Lower lobe of right lung (tissue), 2 donors: ENCODE data around the gene SNAI1. TPM values are rescaled to one million over a fixed set of nuclear protein-coding genes. Genes with fewer than 3 reads are reported as not detected.

Source experiments
- ATAC-seq, 2 donors: fragments of 200-7000 bp; cut with Tn5 transposase; one replicate each; pipeline ENCODE4 v1.9.1; 2020 to 2022; ENCODE audit warnings: mild to moderate bottlenecking in 2 of 2, moderate library complexity in 2 of 2
- DNase-seq: peaks from one replicate; pipeline ENCODE4 v3.0.0-alpha.2; 2020
- H3K27ac ChIP-seq: fragments of 200-600 bp; one replicate; pipeline ENCODE4 v1.8.0; 2022
- H3K27me3 ChIP-seq: fragments of 200-600 bp; one replicate; pipeline ENCODE4 v1.8.0; 2022; ENCODE audit warnings: low read depth
- H3K36me3 ChIP-seq: fragments of 200-600 bp; one replicate; pipeline ENCODE4 v1.8.0; 2022; ENCODE audit warnings: mild to moderate bottlenecking
- H3K4me1 ChIP-seq: fragments of 200-600 bp; one replicate; pipeline ENCODE4 v1.8.0; 2022
- H3K4me3 ChIP-seq: fragments of 200-600 bp; one replicate; pipeline ENCODE4 v1.8.0; 2022; ENCODE audit warnings: mild to moderate bottlenecking
- H3K9me3 ChIP-seq: fragments of 200-600 bp; one replicate; pipeline ENCODE4 v1.8.0; 2022
- intact Hi-C: fragments of 100-400 bp; cut with DNase I; formaldehyde crosslinking; loops from one replicate; pipeline ENCODE4 v1.11.0; 2022
- total RNA-seq: library from RNA; stranded (reverse); fragmentation: NEBNext Ultra II Directional; extraction: Animal tissue kit (Norgen Biotek cat#: 25700); gene quantifications from one replicate; pipeline ENCODE4 v1.2.1, GENCODE V29; 2021
- TF ChIP-seq, protein P1 (sequence below): fragments of 200-600 bp; IDR thresholded peaks from one replicate; pipeline ENCODE4 v1.8.0; 2022; ENCODE audit warnings: antibody characterized with exemption, mild to moderate bottlenecking
- donor health status: DM: no; HTN: yes; CAD: no; lungs with severe emphysema.

The SNAI1 gene
- total RNA-seq, 1 donor from 2014 or later, result 1.9 TPM

DNA sequence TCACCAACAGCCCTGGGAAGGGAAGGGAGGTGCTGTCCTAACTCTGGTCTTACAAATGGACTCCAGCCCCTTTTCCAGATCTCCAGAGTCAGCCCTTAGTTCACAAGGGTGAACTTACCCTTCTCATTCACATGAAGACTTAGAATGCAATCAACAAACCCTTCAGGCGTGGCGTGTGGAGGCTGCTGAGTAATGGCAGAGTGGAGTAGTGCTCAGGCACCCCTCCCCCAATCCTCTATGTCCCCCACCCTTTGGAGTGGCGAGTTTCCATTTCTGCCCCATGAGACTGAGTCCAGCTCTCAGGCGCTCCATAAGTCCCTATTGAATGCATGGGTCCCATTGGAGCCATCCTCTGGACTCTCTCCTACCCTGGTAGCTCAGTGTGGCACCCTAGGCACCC, 3.3 kb downstream of the SNAI1 start:
- Histone ChIP-seq H3K9me3 (no peaks in the 10 kb centered on the region), H3K27ac (no peak overlapping the region), H3K4me3 (peak overlapping the region; percentile 62), H3K36me3 (peaks cover 11% of the 10 kb centered on the region), H3K27me3 (no peaks in the 10 kb centered on the region), H3K4me1 (peaks cover 68% of the 10 kb centered on the region)
- no peak for DNase-seq
- ATAC-seq, result no peak
- intact Hi-C loops, result no loop called here
- TF ChIP-seq, protein P1, sequence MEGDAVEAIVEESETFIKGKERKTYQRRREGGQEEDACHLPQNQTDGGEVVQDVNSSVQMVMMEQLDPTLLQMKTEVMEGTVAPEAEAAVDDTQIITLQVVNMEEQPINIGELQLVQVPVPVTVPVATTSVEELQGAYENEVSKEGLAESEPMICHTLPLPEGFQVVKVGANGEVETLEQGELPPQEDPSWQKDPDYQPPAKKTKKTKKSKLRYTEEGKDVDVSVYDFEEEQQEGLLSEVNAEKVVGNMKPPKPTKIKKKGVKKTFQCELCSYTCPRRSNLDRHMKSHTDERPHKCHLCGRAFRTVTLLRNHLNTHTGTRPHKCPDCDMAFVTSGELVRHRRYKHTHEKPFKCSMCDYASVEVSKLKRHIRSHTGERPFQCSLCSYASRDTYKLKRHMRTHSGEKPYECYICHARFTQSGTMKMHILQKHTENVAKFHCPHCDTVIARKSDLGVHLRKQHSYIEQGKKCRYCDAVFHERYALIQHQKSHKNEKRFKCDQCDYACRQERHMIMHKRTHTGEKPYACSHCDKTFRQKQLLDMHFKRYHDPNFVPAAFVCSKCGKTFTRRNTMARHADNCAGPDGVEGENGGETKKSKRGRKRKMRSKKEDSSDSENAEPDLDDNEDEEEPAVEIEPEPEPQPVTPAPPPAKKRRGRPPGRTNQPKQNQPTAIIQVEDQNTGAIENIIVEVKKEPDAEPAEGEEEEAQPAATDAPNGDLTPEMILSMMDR, result no peak

DNA sequence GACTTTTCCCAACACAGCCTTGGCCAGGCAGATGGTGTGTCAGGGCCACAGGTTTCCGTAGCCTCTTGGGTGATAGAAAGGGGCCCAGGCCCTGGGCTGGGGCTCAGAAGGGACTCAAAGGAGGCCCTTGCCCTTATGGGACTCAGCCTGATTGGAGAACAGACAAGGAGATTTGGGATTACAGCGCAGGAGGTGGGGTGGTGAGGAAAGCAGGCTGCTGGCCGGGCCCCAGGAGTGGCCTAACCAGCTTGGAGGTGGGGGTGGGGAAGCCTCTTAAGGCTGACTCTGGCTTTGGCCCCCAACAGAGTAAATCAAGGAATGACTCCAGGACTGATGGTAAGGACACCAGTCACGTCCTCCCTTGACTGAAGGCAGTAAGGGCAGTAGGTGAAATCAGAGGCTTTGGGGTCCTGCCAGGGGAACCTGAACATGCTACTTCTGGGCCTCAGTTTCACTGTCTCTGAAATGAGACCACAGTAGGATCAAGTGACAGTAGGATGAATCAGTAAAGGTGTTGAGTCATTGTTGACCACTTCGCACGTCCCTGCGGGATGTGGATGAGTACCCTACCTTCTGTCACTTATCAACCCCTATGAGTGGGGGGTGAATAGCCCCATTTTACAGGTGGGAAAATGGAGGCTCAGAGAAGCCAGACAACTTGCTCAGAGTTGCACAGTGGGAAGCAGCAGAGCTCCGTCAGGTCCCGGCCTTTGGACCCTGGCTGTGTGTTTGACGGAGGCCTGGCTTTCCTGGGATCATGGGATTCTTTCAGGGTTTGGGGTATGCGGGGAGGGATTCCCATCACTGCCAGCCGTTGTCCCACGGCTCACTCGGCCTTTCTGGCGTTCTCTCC, 4.5 kb downstream of the SNAI1 start:
- intact Hi-C loops, result no loop called here
- no peak for ATAC-seq
- peaks cover 64% of the 10 kb centered on the region for H3K4me1 ChIP-seq
- no peaks in the 10 kb centered on the region for H3K9me3 ChIP-seq
- TF ChIP-seq, protein P1, result no peak
- H3K4me3 ChIP-seq, result no peak overlapping the region
- no peaks in the 10 kb centered on the region for H3K27me3 ChIP-seq
- H3K36me3 ChIP-seq, result peaks cover 11% of the 10 kb centered on the region
- peak overlapping the region; percentile 6 for H3K27ac ChIP-seq
- no peak for DNase-seq

DNA sequence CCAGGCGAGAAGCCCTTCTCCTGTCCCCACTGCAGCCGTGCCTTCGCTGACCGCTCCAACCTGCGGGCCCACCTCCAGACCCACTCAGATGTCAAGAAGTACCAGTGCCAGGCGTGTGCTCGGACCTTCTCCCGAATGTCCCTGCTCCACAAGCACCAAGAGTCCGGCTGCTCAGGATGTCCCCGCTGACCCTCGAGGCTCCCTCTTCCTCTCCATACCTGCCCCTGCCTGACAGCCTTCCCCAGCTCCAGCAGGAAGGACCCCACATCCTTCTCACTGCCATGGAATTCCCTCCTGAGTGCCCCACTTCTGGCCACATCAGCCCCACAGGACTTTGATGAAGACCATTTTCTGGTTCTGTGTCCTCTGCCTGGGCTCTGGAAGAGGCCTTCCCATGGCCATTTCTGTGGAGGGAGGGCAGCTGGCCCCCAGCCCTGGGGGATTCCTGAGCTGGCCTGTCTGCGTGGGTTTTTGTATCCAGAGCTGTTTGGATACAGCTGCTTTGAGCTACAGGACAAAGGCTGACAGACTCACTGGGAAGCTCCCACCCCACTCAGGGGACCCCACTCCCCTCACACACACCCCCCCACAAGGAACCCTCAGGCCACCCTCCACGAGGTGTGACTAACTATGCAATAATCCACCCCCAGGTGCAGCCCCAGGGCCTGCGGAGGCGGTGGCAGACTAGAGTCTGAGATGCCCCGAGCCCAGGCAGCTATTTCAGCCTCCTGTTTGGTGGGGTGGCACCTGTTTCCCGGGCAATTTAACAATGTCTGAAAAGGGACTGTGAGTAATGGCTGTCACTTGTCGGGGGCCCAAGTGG, 5.3 kb downstream of the SNAI1 start:
- Histone ChIP-seq H3K36me3 (peaks cover 11% of the 10 kb centered on the region), H3K27me3 (no peaks in the 10 kb centered on the region), H3K4me1 (peaks cover 57% of the 10 kb centered on the region), H3K4me3 (no peak overlapping the region), H3K9me3 (no peaks in the 10 kb centered on the region), H3K27ac (peak overlapping the region; percentile 80)
- DNase-seq (no peak), ATAC-seq (no peak)
- intact Hi-C loops, result no loop called here
- TF ChIP-seq, protein P1, result no peak

DNA sequence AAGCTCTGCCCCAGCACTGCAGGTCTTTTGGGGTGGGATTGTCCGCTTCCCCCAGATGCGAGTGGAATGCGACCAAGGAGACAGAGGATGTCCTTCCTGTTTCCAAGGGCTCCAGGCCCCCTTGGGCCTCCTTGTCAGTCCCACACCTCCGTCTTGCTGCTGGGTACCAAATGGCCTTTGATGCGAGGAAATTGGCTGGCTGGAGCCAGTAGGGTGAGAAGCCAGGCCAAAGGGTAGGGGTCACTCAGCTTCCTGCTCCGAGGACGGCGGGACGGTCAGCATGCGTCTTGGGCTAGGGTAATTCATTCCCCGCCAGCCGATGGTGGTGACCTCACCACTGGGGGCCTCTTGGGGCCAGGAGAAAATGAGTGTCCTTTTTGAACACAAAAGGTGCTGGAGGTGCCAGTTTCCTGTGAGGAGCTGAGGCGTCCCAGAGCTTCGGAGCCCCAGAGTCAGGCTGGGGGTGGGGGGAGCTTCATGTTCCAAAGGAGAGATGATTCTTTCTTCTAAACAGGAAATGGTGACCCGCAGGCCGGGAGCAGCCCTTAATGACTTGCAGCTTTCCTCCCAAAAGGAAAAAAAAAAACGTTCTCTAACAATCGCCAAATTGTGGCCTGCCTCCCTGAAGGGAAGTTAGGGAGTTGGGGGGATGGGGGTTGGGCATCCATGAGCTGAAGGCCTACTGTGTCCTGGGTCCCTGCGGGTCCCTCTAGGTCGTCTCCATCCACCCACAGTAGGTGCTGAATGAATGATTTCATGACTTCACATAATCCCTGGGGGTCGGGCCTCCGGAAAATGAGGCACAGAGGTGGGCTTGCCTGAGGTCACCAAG, 6.7 kb downstream of the SNAI1 start:
- H3K27me3 ChIP-seq, result no peaks in the 10 kb centered on the region
- H3K36me3 ChIP-seq, result peaks cover 11% of the 10 kb centered on the region
- TF ChIP-seq, protein P1, result no peak
- peak; percentile 57 for DNase-seq
- ATAC-seq, result peak; percentile 35 to 46
- peaks cover 44% of the 10 kb centered on the region for H3K4me1 ChIP-seq
- H3K27ac ChIP-seq, result peak overlapping the region; percentile 80
- intact Hi-C loops, result no loop called here
- H3K4me3 ChIP-seq, result peak overlapping the region; percentile 8
- H3K9me3 ChIP-seq, result no peaks in the 10 kb centered on the region

DNA sequence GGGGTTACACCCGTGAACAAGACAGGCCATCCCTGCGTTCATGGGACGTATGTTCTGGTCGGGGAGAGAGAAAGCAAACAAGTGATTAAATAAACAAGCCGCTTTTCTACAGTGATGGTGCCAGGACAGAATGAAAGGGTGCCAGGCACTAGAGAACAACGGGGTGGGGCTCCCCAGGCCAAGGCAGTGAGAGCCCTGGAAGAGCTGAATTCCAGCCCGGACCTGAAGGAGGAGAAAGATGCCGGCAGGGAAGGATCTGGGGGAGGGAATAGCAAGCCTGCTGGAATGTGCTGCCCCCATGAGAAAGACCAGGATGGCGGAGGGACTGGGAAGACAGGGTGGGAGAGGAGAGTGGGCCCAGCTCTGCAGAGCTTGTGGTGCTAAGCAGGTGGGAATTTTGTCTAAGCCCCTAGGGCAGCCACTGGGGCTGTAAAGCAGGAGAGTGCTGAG, 7.5 kb downstream of the SNAI1 start:
- H3K27me3 ChIP-seq, result no peaks in the 10 kb centered on the region
- intact Hi-C loops, result no loop called here
- TF ChIP-seq, protein P1, result no peak
- ATAC-seq (peak; percentile 55 to 66), DNase-seq (no peak)
- H3K36me3 ChIP-seq, result peaks cover 11% of the 10 kb centered on the region
- H3K4me1 ChIP-seq, result peaks cover 38% of the 10 kb centered on the region
- peak overlapping the region; percentile 80 for H3K27ac ChIP-seq
- no peaks in the 10 kb centered on the region for H3K9me3 ChIP-seq
- H3K4me3 ChIP-seq, result no peak overlapping the region
